Liver (tissue), 3 donors: ENCODE measurements around the gene B4GALT3.

Source experiments
- EGR1 ChIP-seq, 2 donors: IDR thresholded peaks; 2 replicates each; pipeline ENCODE4 v1.6.1; 2016 to 2018; ENCODE audit warnings: antibody characterized with exemption in 2 of 2, low read depth in 2 of 2
- HNF4G ChIP-seq: IDR thresholded peaks from 2 replicates; pipeline ENCODE4 v1.6.1; 2016; ENCODE audit warnings: antibody characterized with exemption
- RXRA ChIP-seq, 2 donors: IDR thresholded peaks; 2 replicates each; pipeline ENCODE4 v1.6.1; 2017 to 2018; ENCODE audit warnings: antibody characterized with exemption in 2 of 2, mild to moderate bottlenecking in 1 of 2
- TAF1 ChIP-seq: conservative IDR thresholded peaks from 2 replicates; pipeline ENCODE4 v1.6.1; 2016; ENCODE audit warnings: antibody characterized with exemption, mild to moderate bottlenecking
- YY1 ChIP-seq: IDR thresholded peaks from 2 replicates; pipeline ENCODE4 v1.6.1; 2016; ENCODE audit warnings: antibody characterized with exemption, mild to moderate bottlenecking
- ZBTB33 ChIP-seq: IDR thresholded peaks from 2 replicates; pipeline ENCODE4 v1.6.1; 2016; ENCODE audit warnings: antibody characterized with exemption
- TF ChIP-seq, protein P1 (sequence below): fragments of 150-350 bp; IDR thresholded peaks from 2 replicates; pipeline ENCODE4 v1.5.1; 2017; ENCODE audit warnings: improper control_type of control experiment, low read depth, low read length; ENCODE audit not compliant: missing input control
- TF ChIP-seq, protein P2 (sequence below): IDR thresholded peaks from 2 replicates; pipeline ENCODE4 v1.6.1; 2016; ENCODE audit warnings: antibody characterized with exemption, mild to moderate bottlenecking
- donor health status: healthy.
- donor health status: healthy.

DNA sequence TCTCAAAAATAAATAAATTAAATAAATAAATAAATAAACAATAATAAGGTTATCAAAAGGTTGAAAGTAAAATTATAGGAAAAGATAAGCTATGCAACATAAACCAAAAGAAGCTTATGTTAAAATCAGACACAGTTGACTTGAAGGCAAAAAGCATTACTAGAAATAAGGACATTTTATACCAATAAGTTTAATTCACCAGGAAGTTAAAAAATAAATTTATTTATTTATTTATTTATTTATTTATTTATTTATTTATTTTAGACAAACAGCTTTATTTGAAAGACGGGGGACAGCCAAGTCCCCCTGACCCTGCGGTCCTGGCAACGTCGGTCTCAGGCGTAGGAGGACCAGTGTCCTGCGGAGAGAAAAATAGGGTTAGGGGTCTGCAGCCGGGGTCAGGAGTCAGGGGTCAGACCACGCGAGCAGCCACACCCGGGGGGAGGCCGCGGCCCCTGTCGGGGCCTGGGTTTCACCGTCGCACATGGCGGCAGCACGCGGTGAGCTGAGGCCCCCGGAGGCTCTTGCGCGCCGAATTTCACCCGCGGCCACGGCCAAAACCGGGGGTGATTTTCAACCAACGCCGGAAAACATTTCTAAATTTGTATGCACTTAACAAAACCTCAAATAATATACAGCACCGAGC, 36.4 kb downstream of the B4GALT3 start:
- TF ChIP-seq, protein P1, sequence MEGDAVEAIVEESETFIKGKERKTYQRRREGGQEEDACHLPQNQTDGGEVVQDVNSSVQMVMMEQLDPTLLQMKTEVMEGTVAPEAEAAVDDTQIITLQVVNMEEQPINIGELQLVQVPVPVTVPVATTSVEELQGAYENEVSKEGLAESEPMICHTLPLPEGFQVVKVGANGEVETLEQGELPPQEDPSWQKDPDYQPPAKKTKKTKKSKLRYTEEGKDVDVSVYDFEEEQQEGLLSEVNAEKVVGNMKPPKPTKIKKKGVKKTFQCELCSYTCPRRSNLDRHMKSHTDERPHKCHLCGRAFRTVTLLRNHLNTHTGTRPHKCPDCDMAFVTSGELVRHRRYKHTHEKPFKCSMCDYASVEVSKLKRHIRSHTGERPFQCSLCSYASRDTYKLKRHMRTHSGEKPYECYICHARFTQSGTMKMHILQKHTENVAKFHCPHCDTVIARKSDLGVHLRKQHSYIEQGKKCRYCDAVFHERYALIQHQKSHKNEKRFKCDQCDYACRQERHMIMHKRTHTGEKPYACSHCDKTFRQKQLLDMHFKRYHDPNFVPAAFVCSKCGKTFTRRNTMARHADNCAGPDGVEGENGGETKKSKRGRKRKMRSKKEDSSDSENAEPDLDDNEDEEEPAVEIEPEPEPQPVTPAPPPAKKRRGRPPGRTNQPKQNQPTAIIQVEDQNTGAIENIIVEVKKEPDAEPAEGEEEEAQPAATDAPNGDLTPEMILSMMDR, result no peak
- TF ChIP-seq HNF4G (no peak), TAF1 (no peak), ZBTB33 (no peak), YY1 (no peak), EGR1 (IDR thresholded peaks at IDR 0.05; ENCODE audit: low read depth in 2 of 2) (no peak), RXRA (IDR thresholded peaks at IDR 0.05) (no peak)
- TF ChIP-seq, protein P2, sequence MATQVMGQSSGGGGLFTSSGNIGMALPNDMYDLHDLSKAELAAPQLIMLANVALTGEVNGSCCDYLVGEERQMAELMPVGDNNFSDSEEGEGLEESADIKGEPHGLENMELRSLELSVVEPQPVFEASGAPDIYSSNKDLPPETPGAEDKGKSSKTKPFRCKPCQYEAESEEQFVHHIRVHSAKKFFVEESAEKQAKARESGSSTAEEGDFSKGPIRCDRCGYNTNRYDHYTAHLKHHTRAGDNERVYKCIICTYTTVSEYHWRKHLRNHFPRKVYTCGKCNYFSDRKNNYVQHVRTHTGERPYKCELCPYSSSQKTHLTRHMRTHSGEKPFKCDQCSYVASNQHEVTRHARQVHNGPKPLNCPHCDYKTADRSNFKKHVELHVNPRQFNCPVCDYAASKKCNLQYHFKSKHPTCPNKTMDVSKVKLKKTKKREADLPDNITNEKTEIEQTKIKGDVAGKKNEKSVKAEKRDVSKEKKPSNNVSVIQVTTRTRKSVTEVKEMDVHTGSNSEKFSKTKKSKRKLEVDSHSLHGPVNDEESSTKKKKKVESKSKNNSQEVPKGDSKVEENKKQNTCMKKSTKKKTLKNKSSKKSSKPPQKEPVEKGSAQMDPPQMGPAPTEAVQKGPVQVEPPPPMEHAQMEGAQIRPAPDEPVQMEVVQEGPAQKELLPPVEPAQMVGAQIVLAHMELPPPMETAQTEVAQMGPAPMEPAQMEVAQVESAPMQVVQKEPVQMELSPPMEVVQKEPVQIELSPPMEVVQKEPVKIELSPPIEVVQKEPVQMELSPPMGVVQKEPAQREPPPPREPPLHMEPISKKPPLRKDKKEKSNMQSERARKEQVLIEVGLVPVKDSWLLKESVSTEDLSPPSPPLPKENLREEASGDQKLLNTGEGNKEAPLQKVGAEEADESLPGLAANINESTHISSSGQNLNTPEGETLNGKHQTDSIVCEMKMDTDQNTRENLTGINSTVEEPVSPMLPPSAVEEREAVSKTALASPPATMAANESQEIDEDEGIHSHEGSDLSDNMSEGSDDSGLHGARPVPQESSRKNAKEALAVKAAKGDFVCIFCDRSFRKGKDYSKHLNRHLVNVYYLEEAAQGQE, result no peak
